ENCODE measurements around the gene RIPK4. TPM values are rescaled to one million over a fixed set of nuclear protein-coding genes. Genes with fewer than 3 reads are reported as not detected.
A peak's percentile ranks its signal among the peaks of the same experiment; 100 is the strongest.

Gene RIPK4
- total RNA-seq, 4 donors from 2014 or later: 4.4 to 20.5 (median 10.6) TPM

- no peak for DNase-seq
- intact Hi-C loops (cut with DNase I; ENCODE audit: low total_unique reads): no loop called here
These were observed 624 bp downstream of the RIPK4 start for GRCh38 chr21:41765973-41766882.

GRCh38 chr21:41765420-41765821 lies 1.4 kb downstream of the RIPK4 start:
- intact Hi-C loops (cut with DNase I; ENCODE audit: low total_unique reads): no loop called here
- in situ Hi-C loops (cut with MboI; ENCODE audit: low pct_ligation_motif_present in 1 of 4, low pct_unique_long_range_greater_than_20kb in 1 of 4, low sequenced_read_pairs in 3 of 4): no loop called here
- Histone ChIP-seq H3K4me3 (peak overlapping the region in 3 of 4 donors; percentile 47 to 60 (median 49)), H3K27ac (peak overlapping the region in 1 of 4 donors; percentile 77), H3K36me3 (no peaks in the 10 kb centered on the region), H3K4me1 (peaks cover 7 to 59% (median 32%) of the 10 kb centered on the region in 4 donors), H3K9me3 (no peaks in the 10 kb centered on the region), H3K27me3 (peaks cover 96% of the 10 kb centered on the region)
- DNase-seq: no peak
- WGBS, 2 donors (ENCODE audit: low coverage in 1 of 2): 75 to 84% methylated on average over 5 to 11 of the region's 11 CpGs
- TF ChIP-seq EP300 (IDR thresholded peaks at IDR 0.05; ENCODE audit: low read depth) (no peak), POLR2AphosphoS5 (IDR thresholded peaks at IDR 0.05) (no peak), POLR2A (IDR thresholded peaks at IDR 0.05) (no peak), CTCF (IDR thresholded peaks at IDR 0.05) (no peak)

More at GRCh38 chr21:41765973-41766882, 624 bp downstream of the RIPK4 start:
- peaks cover 7 to 59% (median 32%) of the 10 kb centered on the region in 4 donors for H3K4me1 ChIP-seq
- 23% methylated on average over 62 of the region's 88 CpGs; no CpG with 5 or more reads in 1 of the 2 donors for WGBS, 2 donors (ENCODE audit: low coverage in 1 of 2)
- in situ Hi-C loops (cut with MboI; ENCODE audit: low pct_ligation_motif_present in 1 of 4, low pct_unique_long_range_greater_than_20kb in 1 of 4, low sequenced_read_pairs in 3 of 4): no loop called here
- peak overlapping the region; percentile 61 to 77 (median 70) for H3K27ac ChIP-seq
- peaks cover 96% of the 10 kb centered on the region for H3K27me3 ChIP-seq
- TF ChIP-seq EP300 (IDR thresholded peaks at IDR 0.05; ENCODE audit: low read depth) (no peak), POLR2A (IDR thresholded peaks at IDR 0.05) (no peak), POLR2AphosphoS5 (IDR thresholded peaks at IDR 0.05) (no peak), CTCF (IDR thresholded peaks at IDR 0.05) (no peak)
- no peaks in the 10 kb centered on the region for H3K9me3 ChIP-seq
- H3K4me3 ChIP-seq: peak overlapping the region; percentile 25 to 60 (median 48)
- H3K36me3 ChIP-seq: no peaks in the 10 kb centered on the region

GRCh38 chr21:41764558-41765419 lies 2.1 kb downstream of the RIPK4 start:
- no peak for DNase-seq
- Histone ChIP-seq H3K4me3 (peak overlapping the region in 1 of 4 donors; percentile 60), H3K9me3 (no peaks in the 10 kb centered on the region), H3K27me3 (peaks cover 94% of the 10 kb centered on the region), H3K4me1 (peaks cover 7 to 59% (median 32%) of the 10 kb centered on the region in 4 donors), H3K27ac (no peak overlapping the region), H3K36me3 (no peaks in the 10 kb centered on the region)
- 72 to 79% methylated on average over 2 to 7 of the region's 7 CpGs for WGBS, 2 donors (ENCODE audit: low coverage in 1 of 2)
- intact Hi-C loops (cut with DNase I; ENCODE audit: low total_unique reads): no loop called here
- in situ Hi-C loops (cut with MboI; ENCODE audit: low pct_ligation_motif_present in 1 of 4, low pct_unique_long_range_greater_than_20kb in 1 of 4, low sequenced_read_pairs in 3 of 4): no loop called here
- TF ChIP-seq CTCF (IDR thresholded peaks at IDR 0.05) (no peak), EP300 (IDR thresholded peaks at IDR 0.05; ENCODE audit: low read depth) (no peak), POLR2AphosphoS5 (IDR thresholded peaks at IDR 0.05) (no peak), POLR2A (IDR thresholded peaks at IDR 0.05) (no peak)

GRCh38 chr21:41763996-41764395 lies 2.9 kb downstream of the RIPK4 start:
- intact Hi-C loops (cut with DNase I; ENCODE audit: low total_unique reads) (no loop called here), in situ Hi-C loops (cut with MboI; ENCODE audit: low pct_ligation_motif_present in 1 of 4, low pct_unique_long_range_greater_than_20kb in 1 of 4, low sequenced_read_pairs in 3 of 4) (no loop called here)
- H3K4me1 ChIP-seq: peaks cover 7 to 52% (median 27%) of the 10 kb centered on the region in 4 donors
- TF ChIP-seq POLR2AphosphoS5 (IDR thresholded peaks at IDR 0.05) (no peak), EP300 (IDR thresholded peaks at IDR 0.05; ENCODE audit: low read depth) (no peak), CTCF (IDR thresholded peaks at IDR 0.05) (no peak), POLR2A (IDR thresholded peaks at IDR 0.05) (no peak)
- peaks cover 86% of the 10 kb centered on the region for H3K27me3 ChIP-seq
- no peaks in the 10 kb centered on the region for H3K36me3 ChIP-seq
- 85% methylated on average over 8 of the region's 8 CpGs; no CpG with 5 or more reads in 1 of the 2 donors for WGBS, 2 donors (ENCODE audit: low coverage in 1 of 2)
- DNase-seq: no peak
- no peaks in the 10 kb centered on the region for H3K9me3 ChIP-seq
- no peak overlapping the region for H3K4me3 ChIP-seq
- no peak overlapping the region for H3K27ac ChIP-seq

Data from transverse colon (tissue), 4 donors.